Prostate gland (tissue), 2 donors: ENCODE measurements around the gene IQGAP2.

Experiments used
- CTCF ChIP-seq, 4 experiments: fragments of 200-600 bp in 2 of 4; fragments of 450-650 bp in 2 of 4; sonication (generic) in 2 of 4; IDR thresholded peaks; 1 replicate in 3 of 4; 2 replicates in 1 of 4; pipeline ENCODE4 v1.5.1; 2016 to 2019; ENCODE audit warnings: antibody characterized with exemption in 4 of 4, mild to moderate bottlenecking in 2 of 4, moderate library complexity in 2 of 4
- POLR2A ChIP-seq: fragments of 450-650 bp; IDR thresholded peaks from one replicate; pipeline ENCODE4 v1.6.1; 2016; ENCODE audit warnings: antibody characterized with exemption, mild to moderate bottlenecking
- POLR2AphosphoS5 ChIP-seq: sonication (generic); formaldehyde crosslinking; IDR thresholded peaks from one replicate; pipeline ENCODE4 v1.6.1; 2017; ENCODE audit warnings: antibody characterized with exemption

DNA sequence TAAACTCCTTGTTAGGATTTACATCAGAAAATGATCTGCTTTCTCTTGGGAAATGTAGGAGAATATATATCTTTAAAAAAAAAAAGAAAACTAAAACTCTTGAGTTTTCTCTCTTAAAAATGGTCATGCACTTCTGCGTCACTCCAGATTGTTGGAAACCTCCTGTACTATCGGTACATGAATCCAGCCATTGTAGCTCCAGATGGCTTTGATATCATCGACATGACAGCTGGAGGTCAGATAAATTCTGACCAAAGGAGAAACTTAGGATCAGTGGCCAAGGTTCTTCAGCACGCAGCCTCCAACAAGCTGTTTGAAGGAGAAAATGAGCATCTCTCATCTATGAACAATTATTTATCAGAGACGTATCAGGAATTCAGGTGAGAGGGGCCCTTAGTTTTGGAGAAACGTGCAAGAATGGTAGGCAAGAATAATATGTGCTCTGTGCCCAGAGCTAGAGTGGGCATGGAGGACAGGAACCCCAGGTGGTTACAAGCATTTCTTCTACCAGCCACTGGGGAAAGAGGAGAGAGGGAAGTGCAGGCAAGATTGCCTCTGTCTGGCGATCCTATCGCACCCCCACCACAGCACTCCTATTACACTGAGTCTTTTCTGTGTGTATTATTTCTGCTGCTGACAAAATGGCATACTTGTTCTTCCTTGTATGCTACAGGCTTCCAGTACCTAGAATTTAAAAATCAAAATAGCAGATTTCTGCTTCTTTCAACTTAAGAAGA lies 271.4 kb downstream of the IQGAP2 start:
- no peak for TF ChIP-seq CTCF (IDR thresholded peaks at IDR 0.05)
- no peak for TF ChIP-seq POLR2A
- TF ChIP-seq POLR2AphosphoS5: no peak
